H1 (cell line): ENCODE data around the gene NTRK2. TPM values are rescaled to one million over a fixed set of nuclear protein-coding genes. Genes with fewer than 3 reads are reported as not detected.

ENCODE experiments used
- CHD1 ChIP-seq: IDR thresholded peaks from 2 replicates; pipeline ENCODE4 v1.6.1; 2012; ENCODE audit warnings: low read depth, low read length, improper control_type of control experiment
- HDAC6 ChIP-seq: IDR thresholded peaks from one replicate; pipeline ENCODE4 v1.7.1; 2012; ENCODE audit warnings: low read depth, mild to moderate bottlenecking, inconsistent platforms, low read length, moderate library complexity
- JUN ChIP-seq: IDR thresholded peaks from 2 replicates; pipeline ENCODE4 v1.6.1; 2011; ENCODE audit warnings: low read depth, mild to moderate bottlenecking, improper control_type of control experiment, low read length
- SP1 ChIP-seq: IDR thresholded peaks from 2 replicates; pipeline ENCODE4 v1.6.1; 2011; ENCODE audit warnings: low read depth, low read length
- SP4 ChIP-seq: IDR thresholded peaks from 2 replicates; pipeline ENCODE4 v1.6.1; 2012; ENCODE audit warnings: low read length, inconsistent platforms
- SUZ12 ChIP-seq: fragments of 200-600 bp; sonication (generic); IDR thresholded peaks from 2 replicates; pipeline ENCODE4 v1.6.1; 2012; ENCODE audit warnings: mild to moderate bottlenecking, inconsistent platforms, low read length, moderate library complexity, mixed read lengths
- TCF12 ChIP-seq: IDR thresholded peaks from 2 replicates; pipeline ENCODE4 v1.6.1; 2011; ENCODE audit warnings: low read depth, mild to moderate bottlenecking, low read length
- ZNF274 ChIP-seq: IDR thresholded peaks from 2 replicates; pipeline ENCODE4 v1.7.0; 2012; ENCODE audit warnings: low read length, borderline replicate concordance; ENCODE audit errors: extremely low read depth
- polyA plus RNA-seq, 7 experiments: library from polyadenylated mRNA; depleted of rRNA in 3 of 7; stranded (reverse) in 5 of 7; unstranded in 2 of 7; fragments of >200 nt in 5 of 7; fragments of 200-250 nt in 2 of 7; gene quantifications; 1 replicate in 5 of 7; 2 replicates in 1 of 7; 4 replicates in 1 of 7; pipeline versions ENCODE4 v1.2.1 to v1.2.3, GENCODE V29; 2011 to 2013; ENCODE audit warnings: missing spikeins in 2 of 7, mixed read lengths in 2 of 7
- total RNA-seq: library from RNA; stranded (reverse); fragmentation: NEBNext Ultra II Directional; extraction: Animal tissue kit (Norgen Biotek cat#: 25700); gene quantifications from 2 replicates; pipeline ENCODE4 v1.2.1, GENCODE V29; 2021
- TF ChIP-seq, protein P1 (sequence below): fragments of 300-600 bp; sonication (generic); IDR thresholded peaks from 2 replicates; pipeline ENCODE4 v1.7.1; 2012; ENCODE audit warnings: low read length, moderate library complexity, mild to moderate bottlenecking, inconsistent platforms; ENCODE audit not compliant: insufficient replicate concordance
- TF ChIP-seq, protein P2 (sequence below): IDR thresholded peaks from 2 replicates; pipeline ENCODE4 v1.6.1; 2012; ENCODE audit warnings: inconsistent platforms

Gene NTRK2
- total and polyA plus RNA-seq, 2 of the 8 experiments (the other 6 are each of a cell fraction or from before 2014, with no cell fraction given), result 0.03 to 0.04 TPM

DNA sequence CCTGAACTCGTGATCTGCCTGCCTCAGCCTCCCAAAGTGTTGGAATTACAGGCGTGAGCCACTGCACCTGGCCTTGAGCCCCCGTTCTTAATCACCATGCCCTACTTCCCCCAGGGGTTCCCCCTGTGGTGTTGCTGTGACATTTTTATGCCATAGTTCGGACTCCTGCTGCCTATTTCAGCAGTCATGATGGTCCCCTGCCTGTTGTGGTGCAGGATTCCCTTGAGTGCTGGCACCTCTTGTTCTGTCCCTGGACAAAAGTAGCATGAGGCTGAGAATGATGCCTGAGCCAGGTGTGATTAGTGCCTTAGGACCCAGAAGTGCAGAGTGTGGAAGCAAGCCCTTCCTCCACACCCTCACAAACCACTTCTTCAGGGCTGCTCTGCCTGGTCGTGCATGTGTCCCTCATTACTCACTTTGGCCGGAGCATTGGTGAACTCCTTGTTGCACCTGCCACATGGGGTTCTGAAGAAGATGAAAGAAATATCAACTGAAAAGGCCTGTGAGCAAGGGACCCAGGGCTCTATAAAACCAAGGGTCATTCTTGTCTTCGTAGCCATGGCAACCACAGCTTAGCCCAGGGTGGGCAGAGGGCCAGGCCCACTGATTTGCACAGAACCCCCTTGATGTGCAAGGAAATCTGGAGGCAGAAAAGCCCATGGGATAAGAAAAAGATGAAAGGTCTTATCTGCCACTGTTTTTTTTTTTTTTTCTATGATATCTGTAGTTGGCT, 228.0 kb downstream of the NTRK2 start (continued):
- TF ChIP-seq, protein P1, sequence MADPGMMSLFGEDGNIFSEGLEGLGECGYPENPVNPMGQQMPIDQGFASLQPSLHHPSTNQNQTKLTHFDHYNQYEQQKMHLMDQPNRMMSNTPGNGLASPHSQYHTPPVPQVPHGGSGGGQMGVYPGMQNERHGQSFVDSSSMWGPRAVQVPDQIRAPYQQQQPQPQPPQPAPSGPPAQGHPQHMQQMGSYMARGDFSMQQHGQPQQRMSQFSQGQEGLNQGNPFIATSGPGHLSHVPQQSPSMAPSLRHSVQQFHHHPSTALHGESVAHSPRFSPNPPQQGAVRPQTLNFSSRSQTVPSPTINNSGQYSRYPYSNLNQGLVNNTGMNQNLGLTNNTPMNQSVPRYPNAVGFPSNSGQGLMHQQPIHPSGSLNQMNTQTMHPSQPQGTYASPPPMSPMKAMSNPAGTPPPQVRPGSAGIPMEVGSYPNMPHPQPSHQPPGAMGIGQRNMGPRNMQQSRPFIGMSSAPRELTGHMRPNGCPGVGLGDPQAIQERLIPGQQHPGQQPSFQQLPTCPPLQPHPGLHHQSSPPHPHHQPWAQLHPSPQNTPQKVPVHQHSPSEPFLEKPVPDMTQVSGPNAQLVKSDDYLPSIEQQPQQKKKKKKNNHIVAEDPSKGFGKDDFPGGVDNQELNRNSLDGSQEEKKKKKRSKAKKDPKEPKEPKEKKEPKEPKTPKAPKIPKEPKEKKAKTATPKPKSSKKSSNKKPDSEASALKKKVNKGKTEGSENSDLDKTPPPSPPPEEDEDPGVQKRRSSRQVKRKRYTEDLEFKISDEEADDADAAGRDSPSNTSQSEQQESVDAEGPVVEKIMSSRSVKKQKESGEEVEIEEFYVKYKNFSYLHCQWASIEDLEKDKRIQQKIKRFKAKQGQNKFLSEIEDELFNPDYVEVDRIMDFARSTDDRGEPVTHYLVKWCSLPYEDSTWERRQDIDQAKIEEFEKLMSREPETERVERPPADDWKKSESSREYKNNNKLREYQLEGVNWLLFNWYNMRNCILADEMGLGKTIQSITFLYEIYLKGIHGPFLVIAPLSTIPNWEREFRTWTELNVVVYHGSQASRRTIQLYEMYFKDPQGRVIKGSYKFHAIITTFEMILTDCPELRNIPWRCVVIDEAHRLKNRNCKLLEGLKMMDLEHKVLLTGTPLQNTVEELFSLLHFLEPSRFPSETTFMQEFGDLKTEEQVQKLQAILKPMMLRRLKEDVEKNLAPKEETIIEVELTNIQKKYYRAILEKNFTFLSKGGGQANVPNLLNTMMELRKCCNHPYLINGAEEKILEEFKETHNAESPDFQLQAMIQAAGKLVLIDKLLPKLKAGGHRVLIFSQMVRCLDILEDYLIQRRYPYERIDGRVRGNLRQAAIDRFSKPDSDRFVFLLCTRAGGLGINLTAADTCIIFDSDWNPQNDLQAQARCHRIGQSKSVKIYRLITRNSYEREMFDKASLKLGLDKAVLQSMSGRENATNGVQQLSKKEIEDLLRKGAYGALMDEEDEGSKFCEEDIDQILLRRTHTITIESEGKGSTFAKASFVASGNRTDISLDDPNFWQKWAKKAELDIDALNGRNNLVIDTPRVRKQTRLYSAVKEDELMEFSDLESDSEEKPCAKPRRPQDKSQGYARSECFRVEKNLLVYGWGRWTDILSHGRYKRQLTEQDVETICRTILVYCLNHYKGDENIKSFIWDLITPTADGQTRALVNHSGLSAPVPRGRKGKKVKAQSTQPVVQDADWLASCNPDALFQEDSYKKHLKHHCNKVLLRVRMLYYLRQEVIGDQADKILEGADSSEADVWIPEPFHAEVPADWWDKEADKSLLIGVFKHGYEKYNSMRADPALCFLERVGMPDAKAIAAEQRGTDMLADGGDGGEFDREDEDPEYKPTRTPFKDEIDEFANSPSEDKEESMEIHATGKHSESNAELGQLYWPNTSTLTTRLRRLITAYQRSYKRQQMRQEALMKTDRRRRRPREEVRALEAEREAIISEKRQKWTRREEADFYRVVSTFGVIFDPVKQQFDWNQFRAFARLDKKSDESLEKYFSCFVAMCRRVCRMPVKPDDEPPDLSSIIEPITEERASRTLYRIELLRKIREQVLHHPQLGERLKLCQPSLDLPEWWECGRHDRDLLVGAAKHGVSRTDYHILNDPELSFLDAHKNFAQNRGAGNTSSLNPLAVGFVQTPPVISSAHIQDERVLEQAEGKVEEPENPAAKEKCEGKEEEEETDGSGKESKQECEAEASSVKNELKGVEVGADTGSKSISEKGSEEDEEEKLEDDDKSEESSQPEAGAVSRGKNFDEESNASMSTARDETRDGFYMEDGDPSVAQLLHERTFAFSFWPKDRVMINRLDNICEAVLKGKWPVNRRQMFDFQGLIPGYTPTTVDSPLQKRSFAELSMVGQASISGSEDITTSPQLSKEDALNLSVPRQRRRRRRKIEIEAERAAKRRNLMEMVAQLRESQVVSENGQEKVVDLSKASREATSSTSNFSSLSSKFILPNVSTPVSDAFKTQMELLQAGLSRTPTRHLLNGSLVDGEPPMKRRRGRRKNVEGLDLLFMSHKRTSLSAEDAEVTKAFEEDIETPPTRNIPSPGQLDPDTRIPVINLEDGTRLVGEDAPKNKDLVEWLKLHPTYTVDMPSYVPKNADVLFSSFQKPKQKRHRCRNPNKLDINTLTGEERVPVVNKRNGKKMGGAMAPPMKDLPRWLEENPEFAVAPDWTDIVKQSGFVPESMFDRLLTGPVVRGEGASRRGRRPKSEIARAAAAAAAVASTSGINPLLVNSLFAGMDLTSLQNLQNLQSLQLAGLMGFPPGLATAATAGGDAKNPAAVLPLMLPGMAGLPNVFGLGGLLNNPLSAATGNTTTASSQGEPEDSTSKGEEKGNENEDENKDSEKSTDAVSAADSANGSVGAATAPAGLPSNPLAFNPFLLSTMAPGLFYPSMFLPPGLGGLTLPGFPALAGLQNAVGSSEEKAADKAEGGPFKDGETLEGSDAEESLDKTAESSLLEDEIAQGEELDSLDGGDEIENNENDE, result no peak
- no peak for TF ChIP-seq SP4
- no peak for TF ChIP-seq HDAC6
- TF ChIP-seq, protein P2, sequence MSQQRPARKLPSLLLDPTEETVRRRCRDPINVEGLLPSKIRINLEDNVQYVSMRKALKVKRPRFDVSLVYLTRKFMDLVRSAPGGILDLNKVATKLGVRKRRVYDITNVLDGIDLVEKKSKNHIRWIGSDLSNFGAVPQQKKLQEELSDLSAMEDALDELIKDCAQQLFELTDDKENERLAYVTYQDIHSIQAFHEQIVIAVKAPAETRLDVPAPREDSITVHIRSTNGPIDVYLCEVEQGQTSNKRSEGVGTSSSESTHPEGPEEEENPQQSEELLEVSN, result no peak
- no peak for TF ChIP-seq SUZ12
- no peak for TF ChIP-seq SP1
- no peak for TF ChIP-seq CHD1
- TF ChIP-seq JUN, result no peak
- no peak for TF ChIP-seq TCF12
- no peak for TF ChIP-seq ZNF274
